Astrocyte (in vitro differentiated cells and primary cell): Measurements from ENCODE around the gene HUS1B. TPM values are rescaled to one million over a fixed set of nuclear protein-coding genes. Genes with fewer than 3 reads are reported as not detected.

Source experiments
- DNase-seq: peaks from one replicate; pipeline ENCODE4 v3.0.0-alpha.2; 2010; ENCODE audit warnings: low read depth
- FAIRE-seq: peaks from 2 replicates; lab custom pipeline; 2011; peaks lifted over from hg19 to GRCh38; lab: Jason Lieb, UNC
- H2AFZ ChIP-seq: 2 replicates; pipeline ENCODE4 v1.6.0; 2012; ENCODE audit warnings: low read depth, low read length, inconsistent platforms
- H3K27ac ChIP-seq: 2 replicates; pipeline ENCODE4 v1.5.1; 2011; ENCODE audit warnings: low read depth, low read length, inconsistent platforms
- H3K27me3 ChIP-seq: 2 replicates; pipeline ENCODE4 v1.6.0; 2011; ENCODE audit warnings: low read length, inconsistent platforms; ENCODE audit not compliant: insufficient read depth
- H3K36me3 ChIP-seq: 2 replicates; pipeline ENCODE4 v1.5.1; 2011; ENCODE audit warnings: low read length, inconsistent platforms; ENCODE audit not compliant: insufficient read depth
- H3K4me1 ChIP-seq: 2 replicates; pipeline ENCODE4 v1.5.1; 2011; ENCODE audit warnings: low read length, inconsistent platforms; ENCODE audit not compliant: insufficient read depth
- H3K4me2 ChIP-seq: 2 replicates; pipeline ENCODE4 v1.6.0; 2012; ENCODE audit warnings: low read length, inconsistent platforms
- H3K4me3 ChIP-seq: 2 replicates; pipeline ENCODE4 v1.5.1; 2011; ENCODE audit warnings: low read depth, mild to moderate bottlenecking, low read length, inconsistent platforms; ENCODE audit not compliant: insufficient read depth
- H3K79me2 ChIP-seq: 2 replicates; pipeline ENCODE4 v1.6.0; 2012; ENCODE audit warnings: mild to moderate bottlenecking, low read length, inconsistent platforms; ENCODE audit not compliant: insufficient read depth
- H3K9ac ChIP-seq: 2 replicates; pipeline ENCODE4 v1.6.0; 2012; ENCODE audit warnings: mild to moderate bottlenecking, low read length, inconsistent platforms
- H3K9me3 ChIP-seq: 2 replicates; pipeline ENCODE4 v1.5.1; 2012; ENCODE audit warnings: low read depth, mild to moderate bottlenecking, low read length, inconsistent platforms; ENCODE audit not compliant: insufficient read depth
- H4K20me1 ChIP-seq: 2 replicates; pipeline ENCODE4 v1.6.0; 2012; ENCODE audit warnings: low read length, inconsistent platforms; ENCODE audit not compliant: insufficient read depth
- H3K27ac Mint-ChIP-seq: one replicate; pipeline ENCODE4 v1.8.0; 2021; ENCODE audit warnings: mild to moderate bottlenecking, mixed read lengths; ENCODE audit not compliant: unreplicated experiment
- H3K27me3 Mint-ChIP-seq: one replicate; pipeline ENCODE4 v1.8.0; 2021; ENCODE audit warnings: low read depth, mixed read lengths; ENCODE audit not compliant: unreplicated experiment
- H3K36me3 Mint-ChIP-seq: one replicate; pipeline ENCODE4 v1.8.0; 2021; ENCODE audit warnings: low read depth, mixed read lengths; ENCODE audit not compliant: unreplicated experiment
- H3K4me1 Mint-ChIP-seq: one replicate; pipeline ENCODE4 v1.8.0; 2021; ENCODE audit warnings: low read depth, mixed read lengths; ENCODE audit not compliant: unreplicated experiment
- H3K4me3 Mint-ChIP-seq: one replicate; pipeline ENCODE4 v1.8.0; 2021; ENCODE audit warnings: mild to moderate bottlenecking, moderate library complexity, mixed read lengths; ENCODE audit not compliant: unreplicated experiment
- H3K9me3 Mint-ChIP-seq: one replicate; pipeline ENCODE4 v1.8.0; 2021; ENCODE audit warnings: mild to moderate bottlenecking, mixed read lengths; ENCODE audit not compliant: unreplicated experiment
- EZH2 ChIP-seq: IDR thresholded peaks from 2 replicates; pipeline ENCODE4 v1.6.1; 2012; ENCODE audit warnings: mild to moderate bottlenecking, low read length, inconsistent platforms; ENCODE audit not compliant: insufficient read depth
- total RNA-seq: library from RNA; stranded (reverse); gene quantifications from 2 replicates; pipeline ENCODE4 v1.2.1, GENCODE V29; 2021
- TF ChIP-seq, protein P1 (sequence below): IDR thresholded peaks from 2 replicates; pipeline ENCODE4 v1.5.1; 2011; ENCODE audit warnings: low read depth, mild to moderate bottlenecking, inconsistent platforms, low read length, moderate library complexity; ENCODE audit not compliant: insufficient read depth

HUS1B gene
- total RNA-seq, 1 donor from 2014 or later, result 1.6 TPM

DNA sequence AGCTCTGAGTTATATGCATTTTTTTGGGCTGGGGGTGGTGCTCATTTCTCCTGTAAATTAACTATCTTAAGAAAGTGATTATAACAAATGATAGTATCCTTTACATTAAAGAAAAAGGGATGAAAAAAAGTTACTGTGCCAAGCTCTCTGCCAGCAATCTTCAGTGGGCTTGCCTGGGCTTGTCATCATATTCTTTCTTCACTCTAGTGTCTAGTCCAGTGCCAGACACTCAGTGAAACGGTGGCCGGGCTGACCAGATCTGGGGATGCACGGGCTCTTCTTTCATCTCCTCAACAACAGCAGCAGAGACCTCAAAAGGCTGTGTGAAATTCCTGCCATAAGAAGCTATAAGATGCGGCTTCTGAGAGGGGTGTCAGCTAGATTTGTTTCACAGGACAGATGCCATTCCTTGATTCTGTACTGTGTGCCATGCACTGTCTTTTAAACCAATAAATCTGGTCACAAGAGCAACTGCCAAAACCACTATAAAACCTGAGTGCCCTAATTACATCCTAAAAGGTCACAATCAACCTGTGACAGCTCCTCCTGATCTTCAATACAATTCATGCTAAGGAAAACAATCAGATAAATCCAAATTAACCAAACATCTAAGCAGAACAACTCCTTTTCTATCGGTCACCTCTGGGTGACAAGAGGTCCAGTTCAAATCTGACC lies 23.9 kb upstream of the HUS1B start:
- Histone ChIP-seq H3K9ac (no peak overlapping the region), H3K27ac (no peak overlapping the region), H3K27me3 (no peaks in the 10 kb centered on the region), H3K79me2 (peaks cover 75% of the 10 kb centered on the region), H4K20me1 (peaks cover 8% of the 10 kb centered on the region), H2AFZ (no peak overlapping the region), H3K4me3 (no peak overlapping the region), H3K36me3 (no peaks in the 10 kb centered on the region), H3K9me3 (no peaks in the 10 kb centered on the region), H3K4me1 (peaks cover 45% of the 10 kb centered on the region), H3K4me2 (no peak overlapping the region)
- H3K36me3 Mint-ChIP-seq, result no peaks in the 10 kb centered on the region
- TF ChIP-seq, protein P1, sequence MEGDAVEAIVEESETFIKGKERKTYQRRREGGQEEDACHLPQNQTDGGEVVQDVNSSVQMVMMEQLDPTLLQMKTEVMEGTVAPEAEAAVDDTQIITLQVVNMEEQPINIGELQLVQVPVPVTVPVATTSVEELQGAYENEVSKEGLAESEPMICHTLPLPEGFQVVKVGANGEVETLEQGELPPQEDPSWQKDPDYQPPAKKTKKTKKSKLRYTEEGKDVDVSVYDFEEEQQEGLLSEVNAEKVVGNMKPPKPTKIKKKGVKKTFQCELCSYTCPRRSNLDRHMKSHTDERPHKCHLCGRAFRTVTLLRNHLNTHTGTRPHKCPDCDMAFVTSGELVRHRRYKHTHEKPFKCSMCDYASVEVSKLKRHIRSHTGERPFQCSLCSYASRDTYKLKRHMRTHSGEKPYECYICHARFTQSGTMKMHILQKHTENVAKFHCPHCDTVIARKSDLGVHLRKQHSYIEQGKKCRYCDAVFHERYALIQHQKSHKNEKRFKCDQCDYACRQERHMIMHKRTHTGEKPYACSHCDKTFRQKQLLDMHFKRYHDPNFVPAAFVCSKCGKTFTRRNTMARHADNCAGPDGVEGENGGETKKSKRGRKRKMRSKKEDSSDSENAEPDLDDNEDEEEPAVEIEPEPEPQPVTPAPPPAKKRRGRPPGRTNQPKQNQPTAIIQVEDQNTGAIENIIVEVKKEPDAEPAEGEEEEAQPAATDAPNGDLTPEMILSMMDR, result no peak
- TF ChIP-seq EZH2, result no peak
- no peak for DNase-seq
- peaks cover 66% of the 10 kb centered on the region for H3K4me1 Mint-ChIP-seq
- no peaks in the 10 kb centered on the region for H3K9me3 Mint-ChIP-seq
- no peak overlapping the region for H3K4me3 Mint-ChIP-seq
- H3K27me3 Mint-ChIP-seq, result no peaks in the 10 kb centered on the region
- H3K27ac Mint-ChIP-seq, result peak overlapping the region; percentile 88
- no peak for FAIRE-seq

DNA sequence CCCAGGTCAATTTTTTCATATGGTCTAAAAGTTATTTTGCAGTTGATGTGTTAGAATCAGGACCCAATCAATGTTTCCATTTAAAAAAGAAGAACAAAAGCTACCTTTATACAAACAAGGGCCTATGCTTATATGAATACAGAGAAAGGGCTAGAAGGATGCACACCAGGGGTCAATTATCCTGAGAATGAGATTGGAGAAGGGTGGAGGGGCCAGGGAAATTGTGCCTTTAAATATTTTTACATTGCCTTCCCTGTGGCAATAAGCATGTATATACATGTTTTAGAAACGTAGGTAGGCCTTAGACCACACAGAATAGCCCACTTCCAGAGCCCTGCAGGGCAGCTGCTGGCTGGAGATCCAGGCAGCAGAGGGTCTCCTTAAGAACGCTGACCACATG lies 23.4 kb upstream of the HUS1B start:
- H3K9me3 Mint-ChIP-seq, result no peaks in the 10 kb centered on the region
- Histone ChIP-seq H3K9ac (no peak overlapping the region), H4K20me1 (peaks cover 5% of the 10 kb centered on the region), H3K36me3 (no peaks in the 10 kb centered on the region), H3K4me1 (peaks cover 42% of the 10 kb centered on the region), H3K4me3 (no peak overlapping the region), H2AFZ (no peak overlapping the region), H3K27ac (no peak overlapping the region), H3K79me2 (peaks cover 70% of the 10 kb centered on the region), H3K4me2 (no peak overlapping the region), H3K9me3 (no peaks in the 10 kb centered on the region), H3K27me3 (no peaks in the 10 kb centered on the region)
- no peak for FAIRE-seq
- TF ChIP-seq, protein P1, result no peak
- TF ChIP-seq EZH2, result no peak
- peak overlapping the region; percentile 88 for H3K27ac Mint-ChIP-seq
- no peak overlapping the region for H3K4me3 Mint-ChIP-seq
- H3K4me1 Mint-ChIP-seq, result peaks cover 63% of the 10 kb centered on the region
- no peaks in the 10 kb centered on the region for H3K27me3 Mint-ChIP-seq
- DNase-seq, result no peak
- no peaks in the 10 kb centered on the region for H3K36me3 Mint-ChIP-seq

DNA sequence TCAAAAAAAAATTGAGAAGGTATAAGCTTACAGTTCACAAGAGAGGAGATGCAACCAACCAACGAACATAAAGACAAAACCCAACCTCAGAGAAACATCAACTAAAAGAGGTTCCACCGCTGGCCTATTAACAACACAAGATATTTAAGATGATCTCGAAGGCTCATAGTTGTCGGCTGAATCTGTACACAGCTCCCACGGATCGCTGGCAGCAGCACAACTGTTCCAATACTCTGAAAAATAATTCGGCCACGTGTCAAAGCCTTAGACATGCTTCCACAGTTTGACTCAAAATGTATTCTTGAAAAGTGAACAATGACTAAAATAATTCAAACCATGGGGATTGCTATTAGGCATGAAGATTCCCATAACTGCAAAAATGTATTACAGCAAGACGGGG lies 22.4 kb upstream of the HUS1B start:
- H3K79me2 ChIP-seq, result peaks cover 73% of the 10 kb centered on the region
- no peak overlapping the region for H3K4me3 Mint-ChIP-seq
- H3K4me3 ChIP-seq, result no peak overlapping the region
- H3K4me1 Mint-ChIP-seq, result peaks cover 66% of the 10 kb centered on the region
- peaks cover 9% of the 10 kb centered on the region for H4K20me1 ChIP-seq
- peaks cover 41% of the 10 kb centered on the region for H3K4me1 ChIP-seq
- H3K27me3 Mint-ChIP-seq, result no peaks in the 10 kb centered on the region
- DNase-seq (peak; percentile 27), FAIRE-seq (no peak)
- no peaks in the 10 kb centered on the region for H3K27me3 ChIP-seq
- TF ChIP-seq, protein P1, result no peak
- no peak for TF ChIP-seq EZH2
- H3K9me3 Mint-ChIP-seq, result no peaks in the 10 kb centered on the region
- peak overlapping the region; percentile 88 for H3K27ac Mint-ChIP-seq
- no peaks in the 10 kb centered on the region for H3K36me3 Mint-ChIP-seq
- H3K4me2 ChIP-seq, result peak overlapping the region; percentile 31
- H3K27ac ChIP-seq, result no peak overlapping the region
- no peaks in the 10 kb centered on the region for H3K36me3 ChIP-seq
- H3K9me3 ChIP-seq, result no peaks in the 10 kb centered on the region
- H2AFZ ChIP-seq, result no peak overlapping the region
- H3K9ac ChIP-seq, result no peak overlapping the region
